Right atrium auricular region (tissue), 2 donors: ENCODE results near the gene RNU6-9. TPM values are rescaled to one million over a fixed set of nuclear protein-coding genes. Genes with fewer than 3 reads are reported as not detected.

Experiments used
- DNase-seq: peaks from one replicate; pipeline ENCODE4 v3.0.0-alpha.2; 2019; ENCODE audit warnings: low spot score
- H3K27ac ChIP-seq, 2 donors: fragments of 200-600 bp; sonication (generic); 1 replicate in 1 of 2; 2 replicates in 1 of 2; pipeline ENCODE4 v1.5.1; 2016 to 2019
- H3K27me3 ChIP-seq, 2 donors: fragments of 200-600 bp; sonication (generic); one replicate each; pipeline versions ENCODE4 v1.5.1 to v1.6.0; 2017 to 2019
- H3K36me3 ChIP-seq: fragments of 200-600 bp; sonication (generic); one replicate; pipeline ENCODE4 v1.5.1; 2016
- H3K4me1 ChIP-seq, 2 donors: fragments of 200-600 bp; sonication (generic); one replicate each; pipeline versions ENCODE4 v1.5.1 to v1.6.0; 2017 to 2019
- H3K4me3 ChIP-seq, 2 donors: fragments of 200-600 bp; sonication (generic); 1 replicate in 1 of 2; 2 replicates in 1 of 2; pipeline ENCODE4 v1.5.1; 2017 to 2019; ENCODE audit warnings: mild to moderate bottlenecking in 1 of 2, moderate library complexity in 1 of 2
- H3K9me3 ChIP-seq, 2 donors: fragments of 200-600 bp; sonication (generic); one replicate each; pipeline ENCODE4 v1.5.1; 2019
- CTCF ChIP-seq, 2 donors: fragments of 200-600 bp; sonication (generic); IDR thresholded peaks; one replicate each; pipeline ENCODE4 v1.5.1; 2019; ENCODE audit warnings: antibody characterized with exemption in 2 of 2
- total RNA-seq, 2 donors: library from RNA; depleted of rRNA; stranded (reverse); fragments of >200 nt; gene quantifications; one replicate each; pipeline ENCODE4 v1.1.0, GENCODE V29; 2016

RNU6-9 gene
- total RNA-seq, 2 donors from 2014 or later: not detected

DNA sequence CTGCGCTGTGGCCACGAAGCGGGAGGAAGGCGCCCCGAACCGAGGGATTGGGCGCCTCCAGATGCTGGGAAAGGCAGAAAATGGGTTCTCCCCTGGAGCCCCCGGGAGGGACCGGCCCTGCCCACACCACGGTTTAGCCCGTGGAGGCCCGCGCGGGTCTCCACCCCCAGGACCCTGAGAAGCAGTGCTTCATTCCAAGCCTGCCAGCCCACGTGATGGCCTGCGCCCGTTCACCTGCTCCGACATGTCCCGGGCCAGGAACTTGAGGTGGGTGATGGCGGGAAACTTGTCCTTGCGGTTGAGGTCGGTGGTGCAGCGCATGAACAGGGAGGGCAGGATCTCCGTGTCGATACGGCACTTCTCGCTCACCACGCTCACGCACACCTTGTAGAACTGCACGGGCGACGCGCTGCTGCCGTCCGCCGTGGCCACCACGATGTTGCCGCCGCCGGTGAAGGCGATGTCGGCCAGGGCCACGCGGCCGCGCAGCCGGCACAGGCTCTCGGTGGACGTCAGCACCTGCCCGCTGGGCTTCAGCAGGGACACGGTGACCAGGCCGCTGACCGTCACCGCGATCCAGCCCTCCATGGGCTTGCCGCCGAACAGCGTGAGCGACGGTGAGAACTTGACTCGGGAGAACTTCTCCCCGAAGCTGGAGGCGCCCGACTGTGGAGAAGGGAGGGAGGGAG lies 7.6 kb upstream of the RNU6-9 start:
- Histone ChIP-seq H3K9me3 (no peaks in the 10 kb centered on the region), H3K36me3 (peaks cover 60% of the 10 kb centered on the region), H3K4me1 (no peaks in the 10 kb centered on the region), H3K4me3 (no peak overlapping the region), H3K27ac (no peak overlapping the region), H3K27me3 (no peaks in the 10 kb centered on the region)
- no peak for DNase-seq
- TF ChIP-seq CTCF (IDR thresholded peaks at IDR 0.05): no peak

DNA sequence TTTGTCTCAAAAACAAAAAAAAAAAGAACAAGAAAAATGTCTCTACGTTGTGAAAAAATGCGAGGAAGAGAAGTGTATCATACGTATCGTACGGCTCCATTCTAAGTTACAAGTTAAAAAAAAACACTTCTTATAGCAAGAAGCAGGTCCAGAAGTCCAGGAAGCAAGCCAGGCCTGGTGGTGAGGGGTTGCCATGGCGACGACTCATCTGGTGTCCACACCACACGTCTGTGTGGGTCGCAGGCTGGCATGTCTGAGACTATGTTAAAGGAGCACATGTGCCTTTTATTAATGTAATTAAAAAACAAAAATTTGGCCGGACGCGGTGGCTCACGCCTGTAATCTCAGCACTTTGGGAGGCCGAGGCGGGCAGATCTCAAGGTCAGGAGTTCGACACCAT lies 6.2 kb upstream of the RNU6-9 start:
- Histone ChIP-seq H3K9me3 (no peaks in the 10 kb centered on the region), H3K27me3 (no peaks in the 10 kb centered on the region), H3K36me3 (peaks cover 53% of the 10 kb centered on the region), H3K4me3 (no peak overlapping the region), H3K27ac (no peak overlapping the region), H3K4me1 (peaks cover 0 to 8% of the 10 kb centered on the region in 2 donors)
- DNase-seq: no peak
- TF ChIP-seq CTCF (IDR thresholded peaks at IDR 0.05): no peak

DNA sequence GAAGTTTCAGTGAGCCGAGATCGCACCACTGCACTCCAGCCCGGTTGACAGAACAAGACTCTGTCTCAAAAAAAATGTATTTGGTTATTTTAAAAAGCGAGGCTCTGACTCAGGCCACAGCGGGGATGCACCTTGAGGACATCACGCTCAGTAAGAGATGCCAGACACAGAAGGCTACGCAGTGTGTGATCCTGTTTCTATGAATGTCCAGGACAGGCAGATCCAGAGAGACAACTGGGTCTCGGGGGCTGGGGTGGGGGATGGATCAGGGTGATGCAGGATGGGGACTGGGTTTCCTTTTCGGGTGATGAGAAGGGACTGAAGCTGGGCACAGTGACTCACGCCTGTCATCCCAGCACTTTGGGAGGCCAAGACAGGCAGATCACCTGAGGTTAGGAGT lies 5.7 kb upstream of the RNU6-9 start:
- Histone ChIP-seq H3K36me3 (peaks cover 48% of the 10 kb centered on the region), H3K4me3 (no peak overlapping the region), H3K4me1 (peaks cover 0 to 12% of the 10 kb centered on the region in 2 donors), H3K27ac (no peak overlapping the region), H3K27me3 (no peaks in the 10 kb centered on the region), H3K9me3 (no peaks in the 10 kb centered on the region)
- no peak for TF ChIP-seq CTCF (IDR thresholded peaks at IDR 0.05)
- no peak for DNase-seq

GRCh38 chr19:888581-889385 lies 4.5 kb upstream of the RNU6-9 start:
- no peak for DNase-seq
- Histone ChIP-seq H3K27ac (no peak overlapping the region), H3K9me3 (no peaks in the 10 kb centered on the region), H3K27me3 (no peaks in the 10 kb centered on the region), H3K4me1 (peaks cover 0 to 16% of the 10 kb centered on the region in 2 donors), H3K4me3 (no peak overlapping the region), H3K36me3 (peaks cover 43% of the 10 kb centered on the region)
- TF ChIP-seq CTCF (IDR thresholded peaks at IDR 0.05): no peak

DNA sequence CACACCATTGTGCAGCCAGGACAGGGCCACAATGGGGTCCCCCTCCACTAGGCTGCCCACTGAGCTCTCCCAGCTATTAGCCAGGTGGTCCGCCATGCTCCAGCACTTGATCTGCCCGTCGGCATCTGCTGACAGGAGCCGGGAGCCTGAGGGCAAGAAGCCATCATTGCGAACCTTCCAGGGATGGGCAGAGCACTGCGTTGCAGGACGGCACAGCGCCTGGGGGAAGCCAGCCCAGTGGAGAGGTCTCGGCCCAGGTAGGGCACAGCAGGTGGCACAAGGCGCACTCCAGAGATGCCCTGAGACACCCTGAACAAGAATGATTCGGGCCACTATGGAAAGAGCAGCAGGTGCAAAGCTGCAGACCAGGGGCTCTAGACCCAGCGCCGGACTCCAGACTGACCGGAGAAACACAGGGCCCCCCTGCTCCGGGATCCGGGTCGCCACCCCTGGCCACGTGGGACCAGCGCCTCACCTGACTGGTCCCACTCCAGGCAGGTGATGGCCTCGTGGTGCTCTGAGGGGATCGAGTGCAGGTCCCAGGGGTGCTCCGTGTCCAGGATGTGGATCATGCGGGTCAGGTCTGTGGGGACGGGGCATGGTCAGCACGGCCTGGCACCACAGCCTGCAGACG lies 3.5 kb upstream of the RNU6-9 start:
- H3K36me3 ChIP-seq: peaks cover 38% of the 10 kb centered on the region
- H3K9me3 ChIP-seq: no peaks in the 10 kb centered on the region
- no peak for TF ChIP-seq CTCF (IDR thresholded peaks at IDR 0.05)
- H3K4me1 ChIP-seq: peaks cover 0 to 18% of the 10 kb centered on the region in 2 donors
- no peak overlapping the region for H3K27ac ChIP-seq
- H3K27me3 ChIP-seq: no peaks in the 10 kb centered on the region
- no peak overlapping the region for H3K4me3 ChIP-seq
- no peak for DNase-seq
